H1 (cell line): ENCODE results near the gene NEU2. TPM values are rescaled to one million over a fixed set of nuclear protein-coding genes. Genes with fewer than 3 reads are reported as not detected.

Experiments
- EGR1 ChIP-seq: IDR thresholded peaks from 2 replicates; pipeline ENCODE4 v1.6.1; 2011; ENCODE audit warnings: low read depth, low read length, borderline replicate concordance
- EP300 ChIP-seq, 2 experiments: IDR thresholded peaks; 1 replicate in 1 of 2; 2 replicates in 1 of 2; pipeline ENCODE4 v1.6.1; 2011 to 2012; ENCODE audit warnings: low read depth in 2 of 2, low read length in 2 of 2, mild to moderate bottlenecking in 2 of 2, borderline replicate concordance in 1 of 2, inconsistent platforms in 1 of 2, moderate library complexity in 1 of 2
- SIX5 ChIP-seq: IDR thresholded peaks from 2 replicates; pipeline ENCODE4 v1.6.1; 2011; ENCODE audit warnings: mild to moderate bottlenecking, low read depth, low read length
- SP2 ChIP-seq: IDR thresholded peaks from 2 replicates; pipeline ENCODE4 v1.6.1; 2012; ENCODE audit warnings: mild to moderate bottlenecking, low read length, inconsistent platforms
- SUZ12 ChIP-seq: fragments of 200-600 bp; sonication (generic); IDR thresholded peaks from 2 replicates; pipeline ENCODE4 v1.6.1; 2012; ENCODE audit warnings: mild to moderate bottlenecking, inconsistent platforms, low read length, moderate library complexity, mixed read lengths
- YY1 ChIP-seq: IDR thresholded peaks from 2 replicates; pipeline ENCODE4 v1.6.1; 2011; ENCODE audit warnings: low read depth, mild to moderate bottlenecking, low read length
- ZNF274 ChIP-seq: IDR thresholded peaks from 2 replicates; pipeline ENCODE4 v1.7.0; 2012; ENCODE audit warnings: low read length, borderline replicate concordance; ENCODE audit errors: extremely low read depth
- polyA plus RNA-seq, 7 experiments: library from polyadenylated mRNA; depleted of rRNA in 3 of 7; stranded (reverse) in 5 of 7; unstranded in 2 of 7; fragments of >200 nt in 5 of 7; fragments of 200-250 nt in 2 of 7; gene quantifications; 1 replicate in 5 of 7; 2 replicates in 1 of 7; 4 replicates in 1 of 7; pipeline versions ENCODE4 v1.2.1 to v1.2.3, GENCODE V29; 2011 to 2013; ENCODE audit warnings: missing spikeins in 2 of 7, mixed read lengths in 2 of 7
- total RNA-seq: library from RNA; stranded (reverse); fragmentation: NEBNext Ultra II Directional; extraction: Animal tissue kit (Norgen Biotek cat#: 25700); gene quantifications from 2 replicates; pipeline ENCODE4 v1.2.1, GENCODE V29; 2021
- TF ChIP-seq, protein P1 (sequence below), 3 experiments: IDR thresholded peaks; 1 replicate in 2 of 3; 2 replicates in 1 of 3; pipeline versions ENCODE4 v1.5.1 to v1.6.1; 2011; ENCODE audit warnings: low read length in 3 of 3, mild to moderate bottlenecking in 3 of 3, inconsistent platforms in 2 of 3, low read depth in 1 of 3, moderate library complexity in 1 of 3; ENCODE audit not compliant: insufficient read depth in 1 of 3; ENCODE audit errors: control extremely low read depth in 1 of 3
- TF ChIP-seq, protein P2 (sequence below): IDR thresholded peaks from 2 replicates; pipeline ENCODE4 v1.6.1; 2012; ENCODE audit warnings: low read length, inconsistent platforms

Gene NEU2
- total and polyA plus RNA-seq, 2 of the 8 experiments (the other 6 are each of a cell fraction or from before 2014, with no cell fraction given): 0.12 TPM; not detected in 1

DNA sequence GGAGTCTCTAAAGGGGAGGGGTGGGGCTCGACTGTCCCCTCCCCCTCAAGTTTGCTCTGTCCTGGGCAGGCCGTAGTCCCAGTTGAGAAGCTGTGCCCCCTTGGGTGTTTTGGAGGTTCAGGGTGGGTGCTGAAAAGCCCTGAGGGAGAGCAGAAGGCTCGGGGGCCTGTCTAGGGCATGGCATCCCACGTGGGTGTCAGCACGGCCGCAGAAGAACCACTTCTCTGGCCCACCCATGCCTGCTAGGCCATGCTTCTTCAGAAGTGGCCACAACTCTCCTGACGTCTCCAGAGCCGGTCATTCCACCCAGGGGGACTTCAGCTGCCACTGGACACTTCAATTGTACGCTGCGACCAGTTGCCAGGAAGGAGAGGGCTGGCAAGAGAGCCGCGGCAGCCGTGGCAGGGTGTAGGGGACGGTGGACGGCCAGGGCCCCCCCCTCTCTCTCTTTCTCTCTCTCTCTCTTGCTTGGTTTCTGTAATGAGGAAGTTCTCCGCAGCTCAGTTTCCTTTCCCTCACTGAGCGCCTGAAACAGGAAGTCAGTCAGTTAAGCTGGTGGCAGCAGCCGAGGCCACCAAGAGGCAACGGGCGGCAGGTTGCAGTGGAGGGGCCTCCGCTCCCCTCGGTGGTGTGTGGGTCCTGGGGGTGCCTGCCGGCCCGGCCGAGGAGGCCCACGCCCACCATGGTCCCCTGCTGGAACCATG, 27.5 kb downstream of the NEU2 start, which contains the start of gene INPP5D (continued):
- TF ChIP-seq EGR1: no peak
- TF ChIP-seq, protein P1, sequence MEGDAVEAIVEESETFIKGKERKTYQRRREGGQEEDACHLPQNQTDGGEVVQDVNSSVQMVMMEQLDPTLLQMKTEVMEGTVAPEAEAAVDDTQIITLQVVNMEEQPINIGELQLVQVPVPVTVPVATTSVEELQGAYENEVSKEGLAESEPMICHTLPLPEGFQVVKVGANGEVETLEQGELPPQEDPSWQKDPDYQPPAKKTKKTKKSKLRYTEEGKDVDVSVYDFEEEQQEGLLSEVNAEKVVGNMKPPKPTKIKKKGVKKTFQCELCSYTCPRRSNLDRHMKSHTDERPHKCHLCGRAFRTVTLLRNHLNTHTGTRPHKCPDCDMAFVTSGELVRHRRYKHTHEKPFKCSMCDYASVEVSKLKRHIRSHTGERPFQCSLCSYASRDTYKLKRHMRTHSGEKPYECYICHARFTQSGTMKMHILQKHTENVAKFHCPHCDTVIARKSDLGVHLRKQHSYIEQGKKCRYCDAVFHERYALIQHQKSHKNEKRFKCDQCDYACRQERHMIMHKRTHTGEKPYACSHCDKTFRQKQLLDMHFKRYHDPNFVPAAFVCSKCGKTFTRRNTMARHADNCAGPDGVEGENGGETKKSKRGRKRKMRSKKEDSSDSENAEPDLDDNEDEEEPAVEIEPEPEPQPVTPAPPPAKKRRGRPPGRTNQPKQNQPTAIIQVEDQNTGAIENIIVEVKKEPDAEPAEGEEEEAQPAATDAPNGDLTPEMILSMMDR (IDR thresholded peaks at IDR 0.05; ENCODE audit: control extremely low read depth in 1 of 3, insufficient read depth in 1 of 3, low read depth in 1 of 3, low read length in 3 of 3): no peak
- TF ChIP-seq SIX5: no peak
- no peak for TF ChIP-seq YY1
- TF ChIP-seq SP2: no peak
- TF ChIP-seq SUZ12: no peak
- no peak for TF ChIP-seq EP300 (IDR thresholded peaks at IDR 0.05; ENCODE audit: borderline replicate concordance in 1 of 2, low read depth in 2 of 2, low read length in 2 of 2)
- TF ChIP-seq ZNF274: no peak
- TF ChIP-seq, protein P2, sequence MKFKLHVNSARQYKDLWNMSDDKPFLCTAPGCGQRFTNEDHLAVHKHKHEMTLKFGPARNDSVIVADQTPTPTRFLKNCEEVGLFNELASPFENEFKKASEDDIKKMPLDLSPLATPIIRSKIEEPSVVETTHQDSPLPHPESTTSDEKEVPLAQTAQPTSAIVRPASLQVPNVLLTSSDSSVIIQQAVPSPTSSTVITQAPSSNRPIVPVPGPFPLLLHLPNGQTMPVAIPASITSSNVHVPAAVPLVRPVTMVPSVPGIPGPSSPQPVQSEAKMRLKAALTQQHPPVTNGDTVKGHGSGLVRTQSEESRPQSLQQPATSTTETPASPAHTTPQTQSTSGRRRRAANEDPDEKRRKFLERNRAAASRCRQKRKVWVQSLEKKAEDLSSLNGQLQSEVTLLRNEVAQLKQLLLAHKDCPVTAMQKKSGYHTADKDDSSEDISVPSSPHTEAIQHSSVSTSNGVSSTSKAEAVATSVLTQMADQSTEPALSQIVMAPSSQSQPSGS: no peak
